ENCODE data around the gene FAM13A.
"Not testable (repeated sequence)": the region's sequence is repeated elsewhere in the genome, so short reads cannot be mapped to it uniquely, and the experiment has no call there.

FAM13A gene

GRCh38 chr4:88859191-88859812 is 197.7 kb downstream of the FAM13A start:
- no peak overlapping the region for H3K4me3 ChIP-seq (ENCODE audit: low read depth, low read length)
- in situ Hi-C loops (cut with HindIII; ENCODE audit: low sequenced_read_pairs), result no loop called here
- TF ChIP-seq CTCF (IDR thresholded peaks at IDR 0.05; ENCODE audit: low read depth, low read length, missing control alignments), result no peak
- DNase-seq (ENCODE audit: low read depth), result no peak

- no peak for DNase-seq (ENCODE audit: low read depth)
- in situ Hi-C loops (cut with HindIII; ENCODE audit: low sequenced_read_pairs), result no loop called here
- H3K4me3 ChIP-seq (ENCODE audit: low read depth, low read length), result no peak overlapping the region
- no peak for TF ChIP-seq CTCF (IDR thresholded peaks at IDR 0.05; ENCODE audit: low read depth, low read length, missing control alignments)
Measured at GRCh38 chr4:88858752-88859151, 198.2 kb downstream of the FAM13A start.

DNA sequence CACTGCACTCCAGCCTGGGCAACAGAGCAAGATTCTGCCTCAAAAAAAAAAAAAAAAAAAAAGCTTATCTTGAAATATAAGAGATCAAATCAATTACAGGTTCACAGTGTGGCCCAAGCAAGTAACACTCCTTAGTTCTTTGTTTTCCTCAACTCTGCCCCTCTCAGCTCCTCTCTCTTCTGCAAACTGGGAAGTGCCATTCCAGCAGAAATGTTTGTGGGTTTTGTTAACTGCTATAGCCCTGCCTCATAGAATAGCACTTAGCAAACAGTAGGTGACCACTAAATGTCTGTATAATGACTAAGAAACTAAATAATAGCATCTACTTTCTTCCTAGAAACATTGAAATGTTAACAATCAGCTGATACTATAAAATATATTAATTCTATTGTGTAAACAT is 199.4 kb downstream of the FAM13A start:
- DNase-seq (ENCODE audit: low read depth), result no peak
- in situ Hi-C loops (cut with HindIII; ENCODE audit: low sequenced_read_pairs), result no loop called here
- no peak for TF ChIP-seq CTCF (IDR thresholded peaks at IDR 0.05; ENCODE audit: low read depth, low read length, missing control alignments)
- no peak overlapping the region for H3K4me3 ChIP-seq (ENCODE audit: low read depth, low read length)

DNA sequence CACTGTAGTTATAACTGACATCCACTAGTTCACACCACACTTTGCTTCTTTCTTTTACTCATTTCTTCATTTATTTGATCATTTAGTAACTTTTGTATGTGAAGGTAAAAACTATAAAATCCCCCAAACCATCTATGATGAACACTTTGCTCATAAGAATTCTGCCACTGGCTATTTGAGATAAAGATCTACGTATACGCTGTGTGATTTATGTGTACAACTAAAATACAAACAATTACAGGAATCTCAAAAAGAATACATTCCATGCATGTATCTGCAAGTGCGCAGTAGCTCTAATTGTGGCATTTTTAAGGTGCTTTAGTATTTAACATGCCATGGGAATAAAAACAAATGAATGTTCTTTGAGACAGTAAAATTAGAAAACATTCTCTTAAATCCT is 202.5 kb downstream of the FAM13A start:
- H3K4me3 ChIP-seq (ENCODE audit: low read depth, low read length), result no peak overlapping the region

DNA sequence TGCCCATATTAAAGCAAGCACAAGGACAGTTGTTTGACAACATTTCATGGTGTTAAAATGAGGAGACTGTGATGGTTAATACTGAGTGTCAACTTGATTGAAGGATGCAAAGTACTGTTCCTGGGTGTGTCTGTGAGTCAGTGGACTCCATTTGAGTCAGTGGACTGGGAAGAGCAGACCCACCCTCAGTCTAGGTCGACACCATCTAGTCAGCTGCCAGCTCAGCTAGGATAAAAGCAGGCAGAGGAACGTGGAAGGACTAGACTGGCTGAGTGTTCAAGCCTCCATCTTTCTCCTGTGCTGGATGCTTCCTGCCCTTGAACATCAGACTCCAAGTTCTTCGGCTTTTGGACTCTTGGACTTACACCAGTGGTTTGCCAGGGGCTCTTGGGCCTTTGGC is 203.4 kb downstream of the FAM13A start:
- H3K4me3 ChIP-seq (ENCODE audit: low read depth, low read length); DNase-seq (ENCODE audit: low read depth); in situ Hi-C loops (cut with HindIII; ENCODE audit: low sequenced_read_pairs): not testable (repeated sequence)

More for the DNA sequence above, 202.5 kb downstream of the FAM13A start:
- TF ChIP-seq CTCF (IDR thresholded peaks at IDR 0.05; ENCODE audit: low read depth, low read length, missing control alignments), result no peak
- in situ Hi-C loops (cut with HindIII; ENCODE audit: low sequenced_read_pairs), result no loop called here
- DNase-seq (ENCODE audit: low read depth), result no peak

DNA sequence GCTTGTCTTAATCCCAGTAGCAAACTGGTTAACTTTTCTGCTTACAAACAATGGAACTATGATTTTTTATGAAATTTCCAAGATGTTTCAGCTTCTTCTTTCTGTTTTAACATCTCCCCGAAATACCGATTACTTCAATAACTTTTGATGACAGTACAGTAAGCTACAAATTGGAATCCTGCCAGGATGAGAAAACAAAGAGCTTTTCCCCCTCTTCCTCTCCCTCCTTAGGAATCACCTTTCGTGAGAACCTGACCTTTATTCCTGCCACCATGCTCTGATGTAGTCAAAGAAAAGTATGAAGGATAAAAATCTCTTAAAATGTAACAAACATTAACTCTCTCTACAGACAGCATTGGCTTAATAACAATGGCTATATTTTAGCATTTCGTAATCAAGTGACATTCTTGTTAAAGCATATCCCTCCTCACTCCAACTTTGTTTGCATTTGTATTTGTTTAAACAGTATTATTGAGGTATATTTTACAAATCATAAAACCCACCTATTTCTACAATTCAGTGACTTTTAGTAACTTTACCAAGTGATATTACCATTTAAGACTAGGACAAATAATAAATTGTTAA is 210.7 kb downstream of the FAM13A start:
- DNase-seq (ENCODE audit: low read depth), result no peak
- TF ChIP-seq CTCF (IDR thresholded peaks at IDR 0.05; ENCODE audit: low read depth, low read length, missing control alignments), result no peak
- in situ Hi-C loops (cut with HindIII; ENCODE audit: low sequenced_read_pairs), result no loop called here
- H3K4me3 ChIP-seq (ENCODE audit: low read depth, low read length), result no peak overlapping the region

GRCh38 chr4:88843067-88843685 is 213.8 kb downstream of the FAM13A start:
- no peak for TF ChIP-seq CTCF (IDR thresholded peaks at IDR 0.05; ENCODE audit: low read depth, low read length, missing control alignments)
- H3K4me3 ChIP-seq (ENCODE audit: low read depth, low read length), result no peak overlapping the region
- in situ Hi-C loops (cut with HindIII; ENCODE audit: low sequenced_read_pairs), result no loop called here
- DNase-seq (ENCODE audit: low read depth), result no peak

Measured in astrocyte of the cerebellum (primary cell).